ENCODE measurements around the gene BRINP1. TPM values are rescaled to one million over a fixed set of nuclear protein-coding genes. Genes with fewer than 3 reads are reported as not detected.

The BRINP1 gene
- total and polyA plus RNA-seq, 10 of the 15 experiments (the other 5 are each of a cell fraction or from before 2014, with no cell fraction given) = not detected

GRCh38 chr9:119180897-119181296 lies 188.3 kb downstream of the BRINP1 start:
- ChIA-PET CTCF (interaction anchor here (1.0 kb wide), 1 partner anchor 7 kb away, joined by 3 read pairs; no protein-coding TSS in a partner anchor), SMC1A (ENCODE audit: uncharacterized antibody, unreplicated experiment) (no interaction called here), POLR2A (no interaction called here), RAD21 (ENCODE audit: unreplicated experiment) (no interaction called here)
- Histone ChIP-seq H3K9me3 (replicated peaks; ENCODE audit: control insufficient read depth, insufficient read depth, low read length) (no peaks in the 10 kb centered on the region), H4K20me1 (ENCODE audit: control insufficient read depth, insufficient read depth) (no peaks in the 10 kb centered on the region), H3K79me2 (ENCODE audit: control insufficient read depth, insufficient read depth, low read length) (no peaks in the 10 kb centered on the region), H3K36me3 (ENCODE audit: control insufficient read depth in 2 of 2, insufficient read depth in 2 of 2, low read length in 1 of 2) (no peaks in the 10 kb centered on the region), H3K4me1 (ENCODE audit: control insufficient read depth, insufficient read depth, low read length) (no peaks in the 10 kb centered on the region), H3K4me2 (ENCODE audit: control insufficient read depth, insufficient read depth) (no peak overlapping the region), H3K27me3 (replicated peaks in 1 of 2; ENCODE audit: control insufficient read depth in 2 of 2, insufficient read depth in 2 of 2, low read length in 1 of 2) (no peaks in the 10 kb centered on the region), H3K27ac (ENCODE audit: control insufficient read depth, insufficient read depth) (no peak overlapping the region), H3K9ac (ENCODE audit: control insufficient read depth, insufficient read depth, low read length) (no peak overlapping the region), H3K4me3 (no peak overlapping the region), H2AFZ (ENCODE audit: control insufficient read depth, low read depth, low read length) (no peak overlapping the region)
- no peak for DNase-seq (ENCODE audit: low read depth, low spot score)
- intact Hi-C loops (cut with micrococcal nuclease; ENCODE audit: unreplicated experiment) (no loop called here), in situ Hi-C loops (cut with MboI) (no loop called here)
- TF ChIP-seq GATAD2B (conservative IDR thresholded peaks at IDR 0.05; ENCODE audit: low read depth) (no peak), RCOR1 (conservative IDR thresholded peaks at IDR 0.05; ENCODE audit: low read depth, low read length) (no peak), MYB (IDR thresholded peaks at IDR 0.05; ENCODE audit: borderline replicate concordance, low read depth, low read length) (no peak), GABPA (IDR thresholded peaks at IDR 0.05; ENCODE audit: low read depth) (no peak), ZSCAN29 (IDR thresholded peaks at IDR 0.05) (no peak), CBX5 (IDR thresholded peaks at IDR 0.05; ENCODE audit: low read depth) (no peak), RBBP5 (conservative IDR thresholded peaks at IDR 0.05) (no peak), POLR2AphosphoS5 (IDR thresholded peaks at IDR 0.05; ENCODE audit: low read length) (no peak), CEBPB (IDR thresholded peaks at IDR 0.05; ENCODE audit: borderline replicate concordance in 1 of 2, low read depth in 2 of 2, low read length in 2 of 2) (no peak)
- ATAC-seq = no peak
- FAIRE-seq = no peak
- no TSS peak for BruUV-seq (replicated peaks)
- WGBS (ENCODE audit: insufficient coverage, insufficient replicate concordance, low lambda C conversion rate, missing lambda C conversion rate) = 0% methylated on average over 3 of the region's 3 CpGs

GRCh38 chr9:119179701-119180100 lies 189.5 kb downstream of the BRINP1 start:
- H3K4me2 ChIP-seq (ENCODE audit: control insufficient read depth, insufficient read depth) = no peak overlapping the region
- H3K4me1 ChIP-seq (ENCODE audit: control insufficient read depth, insufficient read depth, low read length) = no peaks in the 10 kb centered on the region
- no peaks in the 10 kb centered on the region for H3K36me3 ChIP-seq (ENCODE audit: control insufficient read depth in 2 of 2, insufficient read depth in 2 of 2, low read length in 1 of 2)
- no peak overlapping the region for H3K9ac ChIP-seq (ENCODE audit: control insufficient read depth, insufficient read depth, low read length)
- ATAC-seq = no peak
- H3K4me3 ChIP-seq = no peak overlapping the region
- ChIA-PET CTCF (no interaction called here), POLR2A (no interaction called here), RAD21 (ENCODE audit: unreplicated experiment) (no interaction called here), SMC1A (ENCODE audit: uncharacterized antibody, unreplicated experiment) (no interaction called here)
- no peak overlapping the region for H3K27ac ChIP-seq (ENCODE audit: control insufficient read depth, insufficient read depth)
- intact Hi-C loops (cut with micrococcal nuclease; ENCODE audit: unreplicated experiment) (no loop called here), in situ Hi-C loops (cut with MboI) (no loop called here)
- H2AFZ ChIP-seq (ENCODE audit: control insufficient read depth, low read depth, low read length) = no peak overlapping the region
- no TSS peak for BruUV-seq (replicated peaks)
- H3K9me3 ChIP-seq (replicated peaks; ENCODE audit: control insufficient read depth, insufficient read depth, low read length) = no peaks in the 10 kb centered on the region
- WGBS (ENCODE audit: insufficient coverage, insufficient replicate concordance, low lambda C conversion rate, missing lambda C conversion rate) = 21% methylated on average over 3 of the region's 3 CpGs
- H3K27me3 ChIP-seq (replicated peaks in 1 of 2; ENCODE audit: control insufficient read depth in 2 of 2, insufficient read depth in 2 of 2, low read length in 1 of 2) = no peaks in the 10 kb centered on the region
- no peaks in the 10 kb centered on the region for H4K20me1 ChIP-seq (ENCODE audit: control insufficient read depth, insufficient read depth)
- DNase-seq (ENCODE audit: low read depth, low spot score) = no peak
- FAIRE-seq = no peak
- no peaks in the 10 kb centered on the region for H3K79me2 ChIP-seq (ENCODE audit: control insufficient read depth, insufficient read depth, low read length)
- no peak for TF ChIP-seq MEF2B (IDR thresholded peaks at IDR 0.05; ENCODE audit: partially characterized antibody, poor library complexity, severe bottlenecking)
- TF ChIP-seq BRCA1 (IDR thresholded peaks at IDR 0.05; ENCODE audit: low read depth, low read length) = no peak
- TF ChIP-seq NRF1 (conservative IDR thresholded peaks at IDR 0.05; ENCODE audit: low read depth, low read length) = no peak
- TF ChIP-seq ZNF217 (IDR thresholded peaks at IDR 0.05) = no peak
- no peak for TF ChIP-seq NR2C1 (IDR thresholded peaks at IDR 0.05)
- no peak for TF ChIP-seq PRDM15 (CRISPR knock-in tag; IDR thresholded peaks at IDR 0.05)
- no peak for TF ChIP-seq POLR2AphosphoS5 (IDR thresholded peaks at IDR 0.05; ENCODE audit: low read length)
- no peak for TF ChIP-seq HDGF (IDR thresholded peaks at IDR 0.05)
- TF ChIP-seq GABPA (IDR thresholded peaks at IDR 0.05; ENCODE audit: low read depth) = no peak
- no peak for TF ChIP-seq LARP7 (IDR thresholded peaks at IDR 0.05)
- no peak for TF ChIP-seq MEF2A (IDR thresholded peaks at IDR 0.05; ENCODE audit: insufficient read depth, low read depth, low read length)

All from GM12878 (cell line).